Uterus (tissue), 2 donors: ENCODE results near the gene EGFL6.

ENCODE experiments used
- POLR2A ChIP-seq, 2 donors: fragments of 450-650 bp; IDR thresholded peaks; one replicate each; pipeline ENCODE4 v1.6.1; 2016; ENCODE audit warnings: antibody characterized with exemption in 2 of 2, mild to moderate bottlenecking in 1 of 2, moderate library complexity in 1 of 2
- TF ChIP-seq, protein P1 (sequence below), 4 experiments: fragments of 200-600 bp in 2 of 4; fragments of 450-650 bp in 2 of 4; sonication (generic) in 2 of 4; IDR thresholded peaks; one replicate each; pipeline ENCODE4 v1.5.1; 2016 to 2019; ENCODE audit warnings: antibody characterized with exemption in 4 of 4, mild to moderate bottlenecking in 2 of 4, moderate library complexity in 1 of 4

- TF ChIP-seq, protein P1, sequence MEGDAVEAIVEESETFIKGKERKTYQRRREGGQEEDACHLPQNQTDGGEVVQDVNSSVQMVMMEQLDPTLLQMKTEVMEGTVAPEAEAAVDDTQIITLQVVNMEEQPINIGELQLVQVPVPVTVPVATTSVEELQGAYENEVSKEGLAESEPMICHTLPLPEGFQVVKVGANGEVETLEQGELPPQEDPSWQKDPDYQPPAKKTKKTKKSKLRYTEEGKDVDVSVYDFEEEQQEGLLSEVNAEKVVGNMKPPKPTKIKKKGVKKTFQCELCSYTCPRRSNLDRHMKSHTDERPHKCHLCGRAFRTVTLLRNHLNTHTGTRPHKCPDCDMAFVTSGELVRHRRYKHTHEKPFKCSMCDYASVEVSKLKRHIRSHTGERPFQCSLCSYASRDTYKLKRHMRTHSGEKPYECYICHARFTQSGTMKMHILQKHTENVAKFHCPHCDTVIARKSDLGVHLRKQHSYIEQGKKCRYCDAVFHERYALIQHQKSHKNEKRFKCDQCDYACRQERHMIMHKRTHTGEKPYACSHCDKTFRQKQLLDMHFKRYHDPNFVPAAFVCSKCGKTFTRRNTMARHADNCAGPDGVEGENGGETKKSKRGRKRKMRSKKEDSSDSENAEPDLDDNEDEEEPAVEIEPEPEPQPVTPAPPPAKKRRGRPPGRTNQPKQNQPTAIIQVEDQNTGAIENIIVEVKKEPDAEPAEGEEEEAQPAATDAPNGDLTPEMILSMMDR (IDR thresholded peaks at IDR 0.05) = no peak
- no peak for TF ChIP-seq POLR2A (IDR thresholded peaks at IDR 0.05)
These were observed 86.3 kb downstream of the EGFL6 start for GRCh38 chrX:13655674-13656073.
